ENCODE results near the gene OCA2.

GRCh38 chr15:27804569-27805260, 294.4 kb downstream of the OCA2 start:
- TF ChIP-seq CTCF (IDR thresholded peaks at IDR 0.05): no peak
- no peak for TF ChIP-seq POLR2AphosphoS5 (IDR thresholded peaks at IDR 0.05)
- no peak for TF ChIP-seq POLR2A (IDR thresholded peaks at IDR 0.05)
